GM12878 (cell line): ENCODE measurements around the gene TBC1D32. TPM values are rescaled to one million over a fixed set of nuclear protein-coding genes. Genes with fewer than 3 reads are reported as not detected.

ENCODE experiments used
- ATAC-seq: fragments of 200-7000 bp; cut with Tn5 transposase; 3 replicates; pipeline ENCODE4 v1.9.1; 2020; ENCODE audit warnings: mild to moderate bottlenecking, moderate library complexity
- BruUV-seq: library from RNA; stranded (reverse); fragments of 400-500 nt; replicated peaks from 2 replicates; lab custom pipeline; 2021; lab: Mats Ljungman, UMichigan
- CTCF ChIA-PET: fragments of 300-600 bp; sonication (Branson Sonifier 250); formaldehyde crosslinking; extraction: SDS; loops from one replicate; lab custom pipeline; 2021; ENCODE audit warnings: inconsistent platforms; lab: Yijun Ruan, JAX
- POLR2A ChIA-PET: fragments of 350-600 bp; formaldehyde crosslinking; extraction: SDS; loops from one replicate; lab custom pipeline; 2021; ENCODE audit warnings: inconsistent platforms; lab: Charles Lee
- RAD21 ChIA-PET: fragments of 300-600 bp; sonication (Branson Sonifier 250); formaldehyde crosslinking; loops from one replicate; lab custom pipeline; 2023; ENCODE audit warnings: antibody characterized with exemption; ENCODE audit not compliant: unreplicated experiment; lab: Charles Lee
- SMC1A ChIA-PET: fragments of 300-600 bp; sonication (Branson Sonifier 250); formaldehyde crosslinking; loops from one replicate; lab custom pipeline; 2023; ENCODE audit not compliant: unreplicated experiment, uncharacterized antibody; lab: Charles Lee
- DNase-seq: peaks from one replicate; pipeline ENCODE4 v3.0.0-alpha.2; 2011; ENCODE audit warnings: low read depth, low spot score
- FAIRE-seq: peaks from 3 replicates; lab custom pipeline; 2011; peaks lifted over from hg19 to GRCh38; lab: Jason Lieb, UNC
- H2AFZ ChIP-seq: 2 replicates; pipeline ENCODE4 v1.6.0; 2011; ENCODE audit warnings: low read depth, low read length, control low read depth; ENCODE audit not compliant: control insufficient read depth
- H3K27ac ChIP-seq: 2 replicates; pipeline ENCODE4 v1.5.1; 2011; ENCODE audit warnings: control low read depth; ENCODE audit not compliant: control insufficient read depth, insufficient read depth
- H3K27me3 ChIP-seq, 2 experiments: replicated peaks in 1 of 2; 2 replicates each; pipeline versions ENCODE4 v1.6.0 to v1.6.1; 2011; ENCODE audit warnings: low read length in 1 of 2; ENCODE audit not compliant: control insufficient read depth in 2 of 2, insufficient read depth in 2 of 2
- H3K36me3 ChIP-seq, 2 experiments: 2 replicates each; pipeline ENCODE4 v1.5.1; 2011; ENCODE audit warnings: low read length in 1 of 2; ENCODE audit not compliant: control insufficient read depth in 2 of 2, insufficient read depth in 2 of 2
- H3K4me1 ChIP-seq: 2 replicates; pipeline ENCODE4 v1.6.1; 2011; ENCODE audit warnings: mild to moderate bottlenecking, low read length, moderate library complexity, mixed read lengths; ENCODE audit not compliant: control insufficient read depth, insufficient read depth
- H3K4me2 ChIP-seq: 2 replicates; pipeline ENCODE4 v1.6.0; 2011; ENCODE audit warnings: control low read depth; ENCODE audit not compliant: control insufficient read depth, insufficient read depth
- H3K4me3 ChIP-seq: fragments of 200-600 bp; sonication (generic); 2 replicates; pipeline ENCODE4 v1.5.1; 2016
- H3K79me2 ChIP-seq: 2 replicates; pipeline ENCODE4 v1.6.0; 2011; ENCODE audit warnings: low read length; ENCODE audit not compliant: control insufficient read depth, insufficient read depth
- H3K9ac ChIP-seq: 2 replicates; pipeline ENCODE4 v1.8.0; 2011; ENCODE audit warnings: low read length, control low read depth, mixed read lengths; ENCODE audit not compliant: control insufficient read depth, insufficient read depth
- H3K9me3 ChIP-seq: replicated peaks from 3 replicates; pipeline ENCODE4 v1.5.1; 2011; ENCODE audit warnings: mild to moderate bottlenecking, low read length; ENCODE audit not compliant: control insufficient read depth, insufficient read depth
- H4K20me1 ChIP-seq: 2 replicates; pipeline ENCODE4 v1.6.0; 2011; ENCODE audit not compliant: control insufficient read depth, insufficient read depth
- FOS ChIP-seq: IDR thresholded peaks from 3 replicates; pipeline ENCODE4 v1.6.1; 2011; ENCODE audit warnings: borderline replicate concordance; ENCODE audit not compliant: insufficient read length; ENCODE audit errors: extremely low read depth
- HCFC1 ChIP-seq: fragments of 150-350 bp; IDR thresholded peaks from 2 replicates; pipeline ENCODE4 v1.6.1; 2014; ENCODE audit warnings: low read length
- KLF5 ChIP-seq: fragments of 450-650 bp; IDR thresholded peaks from 2 replicates; pipeline ENCODE4 v1.6.1; 2014; ENCODE audit warnings: mild to moderate bottlenecking; ENCODE audit not compliant: partially characterized antibody
- PAX8 ChIP-seq: fragments of 450-650 bp; IDR thresholded peaks from 2 replicates; pipeline ENCODE4 v1.6.1; 2017; ENCODE audit warnings: mild to moderate bottlenecking, moderate library complexity
- PML ChIP-seq: IDR thresholded peaks from 2 replicates; pipeline ENCODE4 v1.6.1; 2012; ENCODE audit warnings: low read length, inconsistent platforms
- SMC3 ChIP-seq: IDR thresholded peaks from 2 replicates; pipeline ENCODE4 v1.6.1; 2011; ENCODE audit warnings: low read length, improper control_type of control experiment, borderline replicate concordance
- TCF3 ChIP-seq: IDR thresholded peaks from 2 replicates; pipeline ENCODE4 v1.6.1; 2012; ENCODE audit warnings: low read depth, mild to moderate bottlenecking, low read length, borderline replicate concordance; ENCODE audit not compliant: insufficient read depth
- USF1 ChIP-seq: IDR thresholded peaks from 2 replicates; pipeline ENCODE4 v1.6.1; 2011; ENCODE audit warnings: borderline replicate concordance, low read depth, mild to moderate bottlenecking, moderate library complexity, mixed read lengths, low read length; ENCODE audit not compliant: insufficient read depth; ENCODE audit errors: extremely low read length
- YBX1 ChIP-seq: fragments of 450-650 bp; IDR thresholded peaks from 2 replicates; pipeline ENCODE4 v1.6.1; 2016; ENCODE audit warnings: antibody characterized with exemption
- ZNF384 ChIP-seq: IDR thresholded peaks from 2 replicates; pipeline ENCODE4 v1.6.1; 2012; ENCODE audit warnings: low read depth, mild to moderate bottlenecking, low read length, improper control_type of control experiment, borderline replicate concordance
- whole genome bisulfite sequencing: methylation state at CpG from one replicate; pipeline ENCODE4 v1.1.6; 2016; ENCODE audit warnings: low lambda C conversion rate; ENCODE audit not compliant: insufficient replicate concordance, insufficient coverage; ENCODE audit errors: missing lambda C conversion rate; 5-methylcytosine and 5-hydroxymethylcytosine counted together
- in situ Hi-C: fragments of 300-500 bp; cut with MboI; formaldehyde crosslinking; loops from 9 replicates; pipeline ENCODE4 v1.14.3; 2018; ENCODE audit warnings: mixed read lengths
- intact Hi-C: fragments of 100-400 bp; cut with micrococcal nuclease; formaldehyde crosslinking; loops from one replicate; pipeline ENCODE4 v1.14.2; 2022; ENCODE audit not compliant: unreplicated experiment
- polyA plus RNA-seq, 11 experiments: library from polyadenylated mRNA; depleted of rRNA in 4 of 11; unstranded in 6 of 11; stranded (reverse) in 5 of 11; fragments of >200 nt; fragmentation: Nextera tagmentation in 4 of 11; fragmentation: Illumina TruSeq in 1 of 11; extraction: Ambion mirVana in 4 of 11; extraction: Trizol in 1 of 11; gene quantifications; 1 replicate in 1 of 11; 2 replicates in 10 of 11; pipeline versions ENCODE4 v1.2.1 to v1.2.3, GENCODE V29; 2011 to 2016; ENCODE audit warnings: inconsistent platforms in 2 of 11, missing spikeins in 2 of 11, low read depth in 1 of 11
- total RNA-seq, 4 experiments: library from RNA; depleted of rRNA in 3 of 4; stranded (reverse); fragments of >200 nt in 3 of 4; fragmentation: Illumina TruSeq in 1 of 4; extraction: Trizol in 1 of 4; gene quantifications; 2 replicates each; pipeline versions ENCODE4 v1.2.1 to v1.2.3, GENCODE V29; 2013 to 2021

Gene TBC1D32
- total and polyA plus RNA-seq, 10 of the 15 experiments (the other 5 are each of a cell fraction or from before 2014, with no cell fraction given) = 2.2 to 10.2 (median 4.1) TPM

- FAIRE-seq = no peak
- intact Hi-C loops = no loop called here
- Histone ChIP-seq H3K27me3 (no peaks in the 10 kb centered on the region), H2AFZ (no peak overlapping the region), H3K4me3 (no peak overlapping the region), H3K9me3 (no peaks in the 10 kb centered on the region), H3K4me1 (no peaks in the 10 kb centered on the region), H4K20me1 (no peaks in the 10 kb centered on the region), H3K36me3 (no peaks in the 10 kb centered on the region), H3K79me2 (no peaks in the 10 kb centered on the region), H3K4me2 (no peak overlapping the region), H3K9ac (no peak overlapping the region), H3K27ac (no peak overlapping the region)
- WGBS = 50% methylated on average over 2 of the region's 2 CpGs
- ChIA-PET CTCF (no interaction called here), SMC1A (interaction anchor here (1.2 to 1.4 kb wide), 2 partner anchors 11 to 13 kb away, joined by 3 read pairs; no protein-coding TSS in a partner anchor), RAD21 (no interaction called here), POLR2A (no interaction called here)
- DNase-seq = no peak
- no peak for ATAC-seq
- in situ Hi-C loops = loop anchor here (25.0 kb wide), 1 partner anchor 1118 kb away; the partner anchor contains the start of gene SERINC1
- TF ChIP-seq SMC3 (no peak), PAX8 (no peak), PML (no peak), TCF3 (no peak), KLF5 (no peak), USF1 (no peak), FOS (no peak), ZNF384 (no peak), YBX1 (no peak), HCFC1 (no peak)
- BruUV-seq = no TSS peak
These were observed 10.3 kb upstream of the TBC1D32 start for GRCh38 chr6:121344539-121344938.
